HCEC 1CT (cell line): Measurements from ENCODE around the gene ATXN2.
"Not testable (repeated sequence)": the region's sequence is repeated elsewhere in the genome, so short reads cannot be mapped to it uniquely, and the experiment has no call there.

Source experiments
- DNase-seq: peaks from one replicate; pipeline ENCODE4 v3.0.0-alpha.2; 2017

The ATXN2 gene

GRCh38 chr12:111570084-111570961, 28.8 kb downstream of the ATXN2 start:
- peak; percentile 82 for DNase-seq

GRCh38 chr12:111569363-111570083, 29.6 kb downstream of the ATXN2 start:
- no peak for DNase-seq

GRCh38 chr12:111560844-111561243, 38.3 kb downstream of the ATXN2 start:
- DNase-seq: not testable (repeated sequence)

GRCh38 chr12:111558107-111558376, 41.1 kb downstream of the ATXN2 start:
- no peak for DNase-seq

GRCh38 chr12:111557271-111558106, 41.6 kb downstream of the ATXN2 start:
- peak; percentile 26 for DNase-seq

- DNase-seq: no peak
Measured at GRCh38 chr12:111556676-111557075, 42.4 kb downstream of the ATXN2 start.

GRCh38 chr12:111555313-111555712, 43.8 kb downstream of the ATXN2 start:
- not testable (repeated sequence) for DNase-seq

GRCh38 chr12:111546758-111547383, 52.2 kb downstream of the ATXN2 start:
- DNase-seq: peak; percentile 22

GRCh38 chr12:111546171-111546570, 52.9 kb downstream of the ATXN2 start:
- DNase-seq: no peak

- DNase-seq: no peak
Measured at GRCh38 chr12:111544032-111544431, 55.1 kb downstream of the ATXN2 start.

- no peak for DNase-seq
Measured at GRCh38 chr12:111532751-111533150, 66.4 kb downstream of the ATXN2 start.

GRCh38 chr12:111529424-111530368, 69.4 kb downstream of the ATXN2 start:
- peak; percentile 51 for DNase-seq

- DNase-seq: no peak
Measured at GRCh38 chr12:111523587-111524167, 75.4 kb downstream of the ATXN2 start.

- DNase-seq: no peak
Measured at GRCh38 chr12:111521801-111522200, 77.3 kb downstream of the ATXN2 start.

- no peak for DNase-seq
Measured at GRCh38 chr12:111519937-111520336, 79.2 kb downstream of the ATXN2 start.

GRCh38 chr12:111519083-111519482, 80.0 kb downstream of the ATXN2 start:
- DNase-seq: no peak

GRCh38 chr12:111507719-111508118, 91.4 kb downstream of the ATXN2 start:
- not testable (repeated sequence) for DNase-seq

- not testable (repeated sequence) for DNase-seq
Measured at GRCh38 chr12:111507258-111507657, 91.9 kb downstream of the ATXN2 start.

GRCh38 chr12:111506260-111506659, 92.9 kb downstream of the ATXN2 start:
- no peak for DNase-seq

- peak; percentile 5 for DNase-seq
Measured at GRCh38 chr12:111505601-111506036, 93.5 kb downstream of the ATXN2 start.

- peak; percentile 11 for DNase-seq
Measured at GRCh38 chr12:111503116-111503515, 96.0 kb downstream of the ATXN2 start.
